ENCODE data around the gene DNMT3A.

DNMT3A gene

DNA sequence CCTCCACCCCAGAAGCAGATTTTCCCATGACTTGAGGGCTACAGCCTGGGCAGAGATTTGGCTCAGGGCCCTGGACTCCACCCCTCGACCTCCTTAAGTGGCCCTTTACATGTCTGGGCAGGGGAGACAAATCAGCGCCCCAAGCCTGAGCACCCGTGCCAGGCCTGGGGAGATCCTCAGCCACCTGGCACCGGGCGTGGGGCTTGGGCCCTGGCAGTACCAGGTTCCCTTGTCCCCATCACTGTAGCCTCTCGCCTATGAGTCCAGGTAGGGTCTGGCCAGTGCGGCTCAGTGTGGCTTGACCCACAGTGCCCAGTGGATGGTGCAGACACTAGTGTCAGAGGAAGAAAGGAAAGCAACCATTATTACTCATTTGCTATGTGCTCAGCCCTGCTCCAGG is 22.0 kb upstream of the DNMT3A start:
- Histone ChIP-seq H3K4me1 (ENCODE audit: control insufficient read depth in 2 of 2, insufficient read depth in 2 of 2, low read length in 2 of 2) (peaks cover 0 to 3% of the 10 kb centered on the region in 2 donors), H3K36me3 (ENCODE audit: control insufficient read depth in 2 of 2, insufficient read depth in 2 of 2, low read length in 2 of 2) (no peaks in the 10 kb centered on the region), H3K4me3 (ENCODE audit: low read length in 2 of 2) (no peak overlapping the region), H3K9ac (ENCODE audit: low read depth in 1 of 2, low read length in 2 of 2) (no peak overlapping the region), H3K9me3 (ENCODE audit: control insufficient read depth in 2 of 2, low read length in 2 of 2) (no peaks in the 10 kb centered on the region), H3K27ac (ENCODE audit: low read depth in 2 of 2, low read length in 2 of 2) (no peak overlapping the region), H3K27me3 (ENCODE audit: control insufficient read depth in 2 of 2, insufficient read depth in 2 of 2, low read length in 2 of 2) (no peaks in the 10 kb centered on the region)

DNA sequence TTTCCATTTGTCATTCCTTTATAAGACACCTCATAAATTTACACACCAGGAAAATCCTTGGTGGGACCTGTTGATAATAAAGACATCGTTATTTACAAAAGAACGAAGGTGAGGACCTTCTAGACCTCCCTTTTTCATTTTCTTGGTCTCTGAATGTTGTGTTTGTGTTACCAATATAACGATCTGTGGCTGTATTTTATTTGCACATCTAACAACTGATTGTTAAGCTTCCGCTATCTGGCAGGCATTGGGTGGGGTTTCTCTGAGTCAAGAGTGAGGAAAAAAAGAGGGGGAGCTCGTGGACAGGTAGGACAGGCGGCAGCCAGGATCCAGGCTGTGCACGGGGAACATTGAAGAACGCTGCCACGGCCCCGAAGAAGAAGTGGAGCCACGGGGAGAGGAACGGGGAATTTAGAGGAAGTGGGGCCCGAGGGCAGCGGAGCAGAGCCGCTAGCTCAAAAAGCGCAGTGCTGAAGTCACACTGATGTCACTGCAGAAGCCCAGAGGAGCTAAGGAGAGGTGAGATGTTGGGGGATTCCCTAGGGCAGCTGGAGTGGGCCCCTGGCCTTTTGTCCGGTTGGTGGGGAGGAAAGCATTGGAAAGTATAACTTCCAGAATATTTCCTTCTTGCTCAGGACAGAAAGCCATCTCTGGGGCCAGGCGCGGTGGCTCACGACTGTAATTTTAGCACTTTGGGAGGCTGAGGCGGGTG is 20.9 kb upstream of the DNMT3A start:
- Histone ChIP-seq H3K9ac (ENCODE audit: low read depth in 1 of 2, low read length in 2 of 2) (peak overlapping the region; percentile 38 to 65), H3K36me3 (ENCODE audit: control insufficient read depth in 2 of 2, insufficient read depth in 2 of 2, low read length in 2 of 2) (no peaks in the 10 kb centered on the region), H3K4me3 (ENCODE audit: low read length in 2 of 2) (peak overlapping the region; percentile 65 to 77), H3K27ac (ENCODE audit: low read depth in 2 of 2, low read length in 2 of 2) (peak overlapping the region; percentile 67 to 71), H3K9me3 (ENCODE audit: control insufficient read depth in 2 of 2, low read length in 2 of 2) (no peaks in the 10 kb centered on the region), H3K4me1 (ENCODE audit: control insufficient read depth in 2 of 2, insufficient read depth in 2 of 2, low read length in 2 of 2) (peaks cover 0 to 3% of the 10 kb centered on the region in 2 donors), H3K27me3 (ENCODE audit: control insufficient read depth in 2 of 2, insufficient read depth in 2 of 2, low read length in 2 of 2) (no peaks in the 10 kb centered on the region)

DNA sequence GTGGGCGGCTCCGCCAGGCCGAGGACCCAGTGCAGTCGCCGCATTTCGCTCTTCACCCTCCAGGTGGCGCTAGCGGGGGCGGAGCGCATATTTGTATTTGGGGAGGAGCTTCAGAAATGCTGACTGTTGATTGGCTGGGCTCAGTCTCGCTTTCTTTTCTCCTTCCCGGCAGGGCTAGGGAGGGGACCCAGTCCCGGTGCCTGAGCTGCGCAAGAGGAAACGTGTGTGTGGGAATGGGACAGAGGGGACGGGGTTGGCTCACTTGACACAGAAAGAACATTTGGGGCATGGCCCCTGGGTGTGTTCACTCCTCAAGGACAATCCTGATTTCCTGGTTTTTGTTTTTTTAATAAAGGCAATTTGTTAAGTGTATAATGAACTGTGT is 20.3 kb upstream of the DNMT3A start:
- no peaks in the 10 kb centered on the region for H3K27me3 ChIP-seq (ENCODE audit: control insufficient read depth in 2 of 2, insufficient read depth in 2 of 2, low read length in 2 of 2)
- H3K4me3 ChIP-seq (ENCODE audit: low read length in 2 of 2): peak overlapping the region; percentile 65 to 77
- H3K9ac ChIP-seq (ENCODE audit: low read depth in 1 of 2, low read length in 2 of 2): peak overlapping the region; percentile 38 to 65
- H3K27ac ChIP-seq (ENCODE audit: low read depth in 2 of 2, low read length in 2 of 2): peak overlapping the region; percentile 67 to 71
- no peaks in the 10 kb centered on the region for H3K36me3 ChIP-seq (ENCODE audit: control insufficient read depth in 2 of 2, insufficient read depth in 2 of 2, low read length in 2 of 2)
- peaks cover 0 to 3% of the 10 kb centered on the region in 2 donors for H3K4me1 ChIP-seq (ENCODE audit: control insufficient read depth in 2 of 2, insufficient read depth in 2 of 2, low read length in 2 of 2)
- H3K9me3 ChIP-seq (ENCODE audit: control insufficient read depth in 2 of 2, low read length in 2 of 2): no peaks in the 10 kb centered on the region

DNA sequence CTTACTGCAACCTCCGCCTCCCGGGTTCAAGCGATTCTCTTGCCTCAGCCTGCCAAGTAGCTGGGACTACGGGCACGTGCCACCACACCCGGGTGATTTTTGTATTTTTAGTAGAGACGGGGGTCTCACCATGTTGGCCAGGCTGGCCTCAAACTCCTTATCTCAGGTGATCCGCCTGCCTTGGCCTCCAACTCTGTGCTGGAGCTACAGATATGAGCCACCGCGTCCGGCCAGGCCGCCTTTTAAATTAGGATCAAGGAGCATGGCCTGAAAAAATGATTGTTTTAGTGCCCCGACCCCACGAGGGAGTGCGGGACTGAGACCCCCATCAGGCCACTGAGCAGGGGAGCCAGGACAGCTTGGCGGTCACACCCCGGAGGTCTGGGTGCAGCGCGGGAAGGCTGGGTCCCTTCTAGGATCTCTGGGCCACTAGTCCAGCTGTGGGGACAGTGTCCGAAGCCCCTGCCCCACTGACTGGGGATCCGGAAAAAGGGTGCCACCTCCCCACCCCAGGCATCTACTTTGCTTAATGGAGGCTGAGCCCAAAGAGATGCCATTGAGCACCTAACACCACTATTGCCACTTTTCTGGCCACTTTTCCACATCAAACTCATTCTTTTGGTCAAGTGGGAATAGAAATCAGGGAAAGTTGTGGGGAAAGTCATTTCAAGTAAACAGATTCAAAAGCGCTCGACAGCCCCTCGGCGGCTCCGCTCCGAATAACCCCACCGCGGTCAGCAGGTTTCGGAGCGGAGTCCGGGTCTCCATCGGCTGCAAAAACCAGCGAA is 19.7 kb upstream of the DNMT3A start:
- H3K4me3 ChIP-seq (ENCODE audit: low read length in 2 of 2): peak overlapping the region in 1 of 2 donors; percentile 16
- no peaks in the 10 kb centered on the region for H3K9me3 ChIP-seq (ENCODE audit: control insufficient read depth in 2 of 2, low read length in 2 of 2)
- no peak overlapping the region for H3K9ac ChIP-seq (ENCODE audit: low read depth in 1 of 2, low read length in 2 of 2)
- H3K27me3 ChIP-seq (ENCODE audit: control insufficient read depth in 2 of 2, insufficient read depth in 2 of 2, low read length in 2 of 2): no peaks in the 10 kb centered on the region
- H3K36me3 ChIP-seq (ENCODE audit: control insufficient read depth in 2 of 2, insufficient read depth in 2 of 2, low read length in 2 of 2): no peaks in the 10 kb centered on the region
- H3K4me1 ChIP-seq (ENCODE audit: control insufficient read depth in 2 of 2, insufficient read depth in 2 of 2, low read length in 2 of 2): peaks cover 0 to 3% of the 10 kb centered on the region in 2 donors
- no peak overlapping the region for H3K27ac ChIP-seq (ENCODE audit: low read depth in 2 of 2, low read length in 2 of 2)

DNA sequence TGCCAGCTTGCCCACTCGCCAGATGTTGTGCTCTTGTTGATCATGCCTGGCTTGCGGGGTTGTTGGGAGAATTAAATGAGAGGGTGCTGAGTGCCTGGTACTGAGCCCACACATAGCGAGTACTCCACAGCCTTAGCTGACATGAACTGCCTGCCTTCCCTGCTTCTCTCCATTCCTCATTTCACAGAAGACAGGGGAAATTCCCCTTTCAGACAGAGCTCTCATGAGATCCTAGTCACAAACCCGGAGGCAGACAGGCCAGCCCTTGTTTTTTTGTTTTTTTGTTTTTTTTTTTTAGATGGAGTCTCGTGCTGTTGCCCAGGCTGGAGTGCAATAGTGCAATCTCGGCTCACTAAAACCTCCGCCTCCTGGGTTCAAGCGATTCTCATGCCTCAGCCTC is 17.1 kb upstream of the DNMT3A start:
- no peaks in the 10 kb centered on the region for H3K36me3 ChIP-seq (ENCODE audit: control insufficient read depth in 2 of 2, insufficient read depth in 2 of 2, low read length in 2 of 2)
- no peak overlapping the region for H3K27ac ChIP-seq (ENCODE audit: low read depth in 2 of 2, low read length in 2 of 2)
- H3K27me3 ChIP-seq (ENCODE audit: control insufficient read depth in 2 of 2, insufficient read depth in 2 of 2, low read length in 2 of 2): no peaks in the 10 kb centered on the region
- H3K9me3 ChIP-seq (ENCODE audit: control insufficient read depth in 2 of 2, low read length in 2 of 2): no peaks in the 10 kb centered on the region
- H3K4me3 ChIP-seq (ENCODE audit: low read length in 2 of 2): no peak overlapping the region
- H3K9ac ChIP-seq (ENCODE audit: low read depth in 1 of 2, low read length in 2 of 2): no peak overlapping the region
- H3K4me1 ChIP-seq (ENCODE audit: control insufficient read depth in 2 of 2, insufficient read depth in 2 of 2, low read length in 2 of 2): peaks cover 0 to 3% of the 10 kb centered on the region in 2 donors

DNA sequence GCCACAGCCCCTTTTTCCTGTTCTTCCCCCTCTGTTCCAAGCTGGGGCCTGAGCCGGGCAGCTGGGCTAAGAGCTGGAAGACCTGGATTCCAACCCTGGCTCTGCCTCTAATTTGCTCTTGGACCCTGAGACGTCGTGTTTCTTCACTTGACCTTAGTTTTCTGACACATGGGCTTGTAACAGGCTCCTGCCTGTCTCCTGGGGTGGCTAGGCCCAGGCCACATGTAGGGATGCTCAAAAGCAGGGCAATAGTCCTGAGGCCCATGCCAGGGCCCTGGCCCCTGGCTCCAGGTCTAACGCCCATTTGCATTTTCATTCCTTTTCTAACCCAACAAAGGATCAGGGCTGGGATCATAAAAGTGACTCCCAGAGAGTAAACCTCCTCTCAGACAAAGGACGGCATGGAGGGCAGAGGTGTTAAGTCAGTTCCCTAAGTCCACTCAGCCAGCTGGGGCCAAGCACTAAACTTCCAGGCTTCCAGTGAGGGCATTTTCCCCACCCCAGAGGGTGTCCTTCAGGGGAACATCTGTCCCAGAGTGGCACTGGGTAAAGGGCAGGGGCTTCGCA is 16.6 kb upstream of the DNMT3A start:
- H3K36me3 ChIP-seq (ENCODE audit: control insufficient read depth in 2 of 2, insufficient read depth in 2 of 2, low read length in 2 of 2): no peaks in the 10 kb centered on the region
- H3K9me3 ChIP-seq (ENCODE audit: control insufficient read depth in 2 of 2, low read length in 2 of 2): no peaks in the 10 kb centered on the region
- H3K27me3 ChIP-seq (ENCODE audit: control insufficient read depth in 2 of 2, insufficient read depth in 2 of 2, low read length in 2 of 2): no peaks in the 10 kb centered on the region

DNA sequence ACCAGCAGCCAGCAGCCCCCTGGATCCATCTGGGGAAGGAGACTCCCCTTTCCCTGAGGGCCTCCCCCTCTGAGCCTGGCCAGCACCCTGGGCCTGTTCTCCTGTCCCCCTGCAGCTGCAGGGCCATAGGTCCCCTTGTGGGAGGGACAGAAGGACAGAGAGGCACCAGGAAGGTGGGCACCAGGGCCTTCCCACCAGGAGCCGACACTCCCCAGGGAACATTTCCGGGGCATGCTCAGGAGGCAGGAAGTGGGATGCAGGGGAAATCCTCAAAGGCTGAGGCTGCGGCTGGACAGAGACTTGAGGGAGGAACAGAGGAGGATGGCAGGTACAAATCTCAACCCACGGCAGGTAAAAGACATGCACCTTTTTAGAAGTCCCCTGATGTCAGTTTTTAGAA is 14.4 kb upstream of the DNMT3A start:
- Histone ChIP-seq H3K27ac (ENCODE audit: low read depth in 2 of 2, low read length in 2 of 2) (no peak overlapping the region), H3K4me1 (ENCODE audit: control insufficient read depth in 2 of 2, insufficient read depth in 2 of 2, low read length in 2 of 2) (no peaks in the 10 kb centered on the region), H3K9me3 (ENCODE audit: control insufficient read depth in 2 of 2, low read length in 2 of 2) (no peaks in the 10 kb centered on the region), H3K27me3 (ENCODE audit: control insufficient read depth in 2 of 2, insufficient read depth in 2 of 2, low read length in 2 of 2) (no peaks in the 10 kb centered on the region), H3K4me3 (ENCODE audit: low read length in 2 of 2) (no peak overlapping the region), H3K9ac (ENCODE audit: low read depth in 1 of 2, low read length in 2 of 2) (no peak overlapping the region), H3K36me3 (ENCODE audit: control insufficient read depth in 2 of 2, insufficient read depth in 2 of 2, low read length in 2 of 2) (no peaks in the 10 kb centered on the region)

More for the DNA sequence above, 16.6 kb upstream of the DNMT3A start:
- Histone ChIP-seq H3K4me3 (ENCODE audit: low read length in 2 of 2) (no peak overlapping the region), H3K4me1 (ENCODE audit: control insufficient read depth in 2 of 2, insufficient read depth in 2 of 2, low read length in 2 of 2) (peaks cover 0 to 3% of the 10 kb centered on the region in 2 donors), H3K27ac (ENCODE audit: low read depth in 2 of 2, low read length in 2 of 2) (no peak overlapping the region), H3K9ac (ENCODE audit: low read depth in 1 of 2, low read length in 2 of 2) (no peak overlapping the region)

DNA sequence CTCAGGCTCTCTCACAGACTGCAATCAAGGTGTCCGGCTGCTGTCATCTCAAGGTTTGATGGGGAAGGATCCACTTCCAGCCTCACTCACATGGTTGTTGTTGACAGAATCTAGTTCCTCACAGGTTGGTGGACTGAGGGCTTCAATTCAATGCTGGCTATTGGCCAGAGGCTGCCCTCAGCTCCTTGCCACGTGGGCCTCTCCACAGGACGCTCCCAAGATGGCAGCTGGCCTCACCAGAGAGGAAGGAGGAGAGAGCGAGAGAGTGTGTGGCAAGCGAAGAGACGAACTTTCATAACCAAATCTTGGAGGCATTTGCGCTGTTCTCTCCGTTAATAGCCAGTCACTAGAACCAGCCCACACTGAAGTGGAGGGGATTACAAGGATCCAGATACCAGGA is 13.5 kb upstream of the DNMT3A start:
- Histone ChIP-seq H3K4me3 (ENCODE audit: low read length in 2 of 2) (no peak overlapping the region), H3K4me1 (ENCODE audit: control insufficient read depth in 2 of 2, insufficient read depth in 2 of 2, low read length in 2 of 2) (no peaks in the 10 kb centered on the region), H3K36me3 (ENCODE audit: control insufficient read depth in 2 of 2, insufficient read depth in 2 of 2, low read length in 2 of 2) (no peaks in the 10 kb centered on the region), H3K27ac (ENCODE audit: low read depth in 2 of 2, low read length in 2 of 2) (no peak overlapping the region), H3K9me3 (ENCODE audit: control insufficient read depth in 2 of 2, low read length in 2 of 2) (no peaks in the 10 kb centered on the region), H3K9ac (ENCODE audit: low read depth in 1 of 2, low read length in 2 of 2) (no peak overlapping the region), H3K27me3 (ENCODE audit: control insufficient read depth in 2 of 2, insufficient read depth in 2 of 2, low read length in 2 of 2) (no peaks in the 10 kb centered on the region)

DNA sequence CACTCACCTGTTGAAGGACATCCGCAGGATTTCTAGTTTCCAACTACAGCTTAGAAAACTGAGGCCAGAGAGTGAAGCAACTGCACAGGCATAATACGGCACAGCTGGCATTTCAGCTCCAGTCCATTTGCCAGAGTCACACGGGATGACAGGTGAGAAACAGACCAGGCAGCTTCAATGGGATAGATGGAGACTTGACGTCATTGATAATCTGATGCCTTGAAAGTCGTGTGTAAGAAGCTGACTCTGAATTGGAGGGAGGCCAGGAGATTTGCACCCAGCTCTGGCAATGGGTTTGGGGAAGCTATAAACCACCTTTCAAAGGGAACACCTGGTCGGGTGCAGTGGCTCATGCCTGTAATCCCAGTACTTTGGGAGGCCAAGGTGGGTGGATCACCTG is 12.4 kb upstream of the DNMT3A start:
- no peaks in the 10 kb centered on the region for H3K36me3 ChIP-seq (ENCODE audit: control insufficient read depth in 2 of 2, insufficient read depth in 2 of 2, low read length in 2 of 2)
- no peak overlapping the region for H3K9ac ChIP-seq (ENCODE audit: low read depth in 1 of 2, low read length in 2 of 2)
- no peak overlapping the region for H3K27ac ChIP-seq (ENCODE audit: low read depth in 2 of 2, low read length in 2 of 2)
- H3K4me1 ChIP-seq (ENCODE audit: control insufficient read depth in 2 of 2, insufficient read depth in 2 of 2, low read length in 2 of 2): no peaks in the 10 kb centered on the region
- H3K27me3 ChIP-seq (ENCODE audit: control insufficient read depth in 2 of 2, insufficient read depth in 2 of 2, low read length in 2 of 2): no peaks in the 10 kb centered on the region
- no peak overlapping the region for H3K4me3 ChIP-seq (ENCODE audit: low read length in 2 of 2)
- no peaks in the 10 kb centered on the region for H3K9me3 ChIP-seq (ENCODE audit: control insufficient read depth in 2 of 2, low read length in 2 of 2)

DNA sequence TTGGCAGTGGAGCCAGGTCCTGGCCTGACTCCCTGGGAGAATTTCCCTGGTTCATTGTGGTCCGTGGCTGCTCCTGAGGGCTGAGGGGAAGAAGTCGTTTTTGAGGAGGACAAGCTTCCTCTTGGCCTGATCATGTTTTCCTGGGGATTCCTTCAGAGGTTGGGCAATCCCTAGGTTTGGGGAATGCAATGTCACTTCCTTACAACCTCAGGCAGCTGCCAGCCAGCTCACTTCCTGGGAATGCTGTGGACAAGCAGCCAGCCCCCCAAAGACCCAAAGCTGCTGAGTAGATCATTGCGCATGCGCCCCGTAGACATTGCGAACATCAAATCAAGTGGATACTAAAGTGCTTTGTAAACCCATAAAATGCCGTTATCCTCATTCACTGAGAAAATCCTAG is 7.7 kb upstream of the DNMT3A start:
- Histone ChIP-seq H3K9ac (ENCODE audit: low read depth in 1 of 2, low read length in 2 of 2) (no peak overlapping the region), H3K27ac (ENCODE audit: low read depth in 2 of 2, low read length in 2 of 2) (no peak overlapping the region), H3K9me3 (ENCODE audit: control insufficient read depth in 2 of 2, low read length in 2 of 2) (no peaks in the 10 kb centered on the region), H3K27me3 (ENCODE audit: control insufficient read depth in 2 of 2, insufficient read depth in 2 of 2, low read length in 2 of 2) (no peaks in the 10 kb centered on the region), H3K36me3 (ENCODE audit: control insufficient read depth in 2 of 2, insufficient read depth in 2 of 2, low read length in 2 of 2) (no peaks in the 10 kb centered on the region), H3K4me1 (ENCODE audit: control insufficient read depth in 2 of 2, insufficient read depth in 2 of 2, low read length in 2 of 2) (no peaks in the 10 kb centered on the region), H3K4me3 (ENCODE audit: low read length in 2 of 2) (no peak overlapping the region)

Data from mucosa of rectum (tissue), 2 donors.